Activated CD4-positive, alpha-beta T cell treated with anti-CD3 and anti-CD28 coated beads, Interleukin-2, amount 10 ng/mL, durations not matched to agents 7 days and 5 days (primary cell): ENCODE measurements around the gene ANK2. TPM values are rescaled to one million over a fixed set of nuclear protein-coding genes. Genes with fewer than 3 reads are reported as not detected.
"Not testable (repeated sequence)": the region's sequence is repeated elsewhere in the genome, so short reads cannot be mapped to it uniquely, and the experiment has no call there.

ENCODE experiments used
- CTCF ChIA-PET: fragments of 350-600 bp; sonication (Branson Sonifier 250); formaldehyde crosslinking; loops from one replicate; lab custom pipeline; 2021; ENCODE audit warnings: antibody characterized with exemption; lab: Charles Lee
- POLR2A ChIA-PET: fragments of 350-600 bp; sonication (Branson Sonifier 250); formaldehyde crosslinking; loops from one replicate; lab custom pipeline; 2021; ENCODE audit warnings: antibody characterized with exemption; lab: Charles Lee
- DNase-seq: peaks from one replicate; pipeline ENCODE4 v3.0.0-alpha.2; 2020
- H3K27ac Mint-ChIP-seq: one replicate; pipeline ENCODE4 v1.8.0; 2021; ENCODE audit warnings: mild to moderate bottlenecking, moderate library complexity, mixed read lengths
- H3K27me3 Mint-ChIP-seq: one replicate; pipeline ENCODE4 v1.8.0; 2021; ENCODE audit warnings: mixed read lengths
- H3K36me3 Mint-ChIP-seq: one replicate; pipeline ENCODE4 v1.8.0; 2021; ENCODE audit warnings: low read depth, mixed read lengths
- H3K4me1 Mint-ChIP-seq: one replicate; pipeline ENCODE4 v1.8.0; 2021; ENCODE audit warnings: mixed read lengths
- H3K4me3 Mint-ChIP-seq: one replicate; pipeline ENCODE4 v1.8.0; 2021; ENCODE audit warnings: mild to moderate bottlenecking, moderate library complexity, mixed read lengths
- H3K9me3 Mint-ChIP-seq: one replicate; pipeline ENCODE4 v1.8.0; 2021; ENCODE audit warnings: mixed read lengths
- total RNA-seq, 2 experiments: library from RNA; stranded (reverse); gene quantifications; one replicate each; pipeline ENCODE4 v1.2.3, GENCODE V29; 2021

Gene ANK2
- total RNA-seq, 2 experiments from 2014 or later, result 0.42 to 0.67 TPM

DNA sequence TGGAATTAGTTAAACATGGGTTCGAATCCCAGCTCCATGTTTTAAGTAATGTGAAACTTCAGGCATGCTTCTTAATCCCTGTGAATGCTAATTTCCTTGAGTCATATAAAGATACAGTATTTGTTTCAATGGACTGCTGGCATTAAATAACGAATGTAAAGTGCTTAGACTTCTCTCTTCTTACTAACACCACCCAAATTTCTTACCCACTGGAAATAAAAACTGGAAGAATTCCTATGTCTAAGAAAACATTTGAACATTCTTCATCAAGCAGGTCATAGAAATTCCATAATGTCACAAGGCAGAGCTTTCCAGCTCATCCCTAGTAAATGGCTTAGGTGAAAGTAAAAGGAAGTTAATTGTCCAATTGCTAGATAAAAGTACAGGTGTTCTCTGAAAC lies 172.5 kb downstream of the ANK2 start:
- Mint-ChIP-seq H3K9me3 (no peaks in the 10 kb centered on the region), H3K4me3 (no peak overlapping the region), H3K36me3 (no peaks in the 10 kb centered on the region), H3K4me1 (no peaks in the 10 kb centered on the region), H3K27ac (no peak overlapping the region), H3K27me3 (no peaks in the 10 kb centered on the region)
- ChIA-PET POLR2A (no interaction called here), CTCF (interaction anchor here (0.6 kb wide), 1 partner anchor 12 kb away, joined by 3 read pairs; no protein-coding TSS in a partner anchor)
- no peak for DNase-seq

DNA sequence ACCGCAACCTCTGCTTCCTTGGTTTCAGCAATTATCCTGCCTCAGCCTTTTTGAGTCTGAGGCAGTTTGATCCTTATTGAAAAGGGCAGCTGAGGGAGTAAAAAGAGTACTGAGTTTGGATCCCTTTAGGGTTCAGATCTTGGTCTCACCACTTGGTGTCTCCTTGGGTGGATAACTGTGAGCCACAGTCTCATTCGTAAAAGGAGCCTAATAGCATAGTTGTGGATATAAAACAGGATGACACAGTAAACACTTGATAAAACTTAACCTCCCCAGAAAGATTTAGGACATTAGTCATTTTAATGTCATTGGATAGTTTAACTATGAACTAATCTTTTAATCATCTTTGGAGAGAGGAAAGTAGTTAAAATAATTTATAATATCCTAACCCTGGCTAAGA lies 173.0 kb downstream of the ANK2 start:
- DNase-seq, result no peak
- H3K36me3 Mint-ChIP-seq, result no peaks in the 10 kb centered on the region
- no peaks in the 10 kb centered on the region for H3K9me3 Mint-ChIP-seq
- no peak overlapping the region for H3K4me3 Mint-ChIP-seq
- POLR2A ChIA-PET, result no interaction called here
- CTCF ChIA-PET, result no interaction called here
- no peaks in the 10 kb centered on the region for H3K4me1 Mint-ChIP-seq
- no peak overlapping the region for H3K27ac Mint-ChIP-seq
- H3K27me3 Mint-ChIP-seq, result no peaks in the 10 kb centered on the region

DNA sequence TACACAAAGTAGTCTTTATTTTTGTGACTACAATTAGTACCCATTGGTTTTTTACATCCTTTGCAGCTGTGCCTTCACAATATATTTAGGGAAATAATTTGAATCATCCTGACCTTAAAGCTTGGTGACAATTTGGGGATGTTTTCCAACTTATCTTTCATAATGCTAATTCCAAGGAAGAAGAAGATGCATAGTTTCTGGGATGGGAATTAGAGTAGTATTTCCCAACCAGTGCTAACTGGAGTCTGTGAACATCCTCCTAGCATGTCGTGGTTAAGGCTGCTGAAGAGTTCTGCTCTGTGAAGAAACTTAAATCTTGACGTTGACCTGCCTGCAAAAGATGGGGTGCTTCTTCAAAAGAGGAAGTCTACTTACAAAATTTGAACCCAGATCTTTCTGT lies 173.5 kb downstream of the ANK2 start:
- POLR2A ChIA-PET, result no interaction called here
- Mint-ChIP-seq H3K4me1 (no peaks in the 10 kb centered on the region), H3K4me3 (no peak overlapping the region)

DNA sequence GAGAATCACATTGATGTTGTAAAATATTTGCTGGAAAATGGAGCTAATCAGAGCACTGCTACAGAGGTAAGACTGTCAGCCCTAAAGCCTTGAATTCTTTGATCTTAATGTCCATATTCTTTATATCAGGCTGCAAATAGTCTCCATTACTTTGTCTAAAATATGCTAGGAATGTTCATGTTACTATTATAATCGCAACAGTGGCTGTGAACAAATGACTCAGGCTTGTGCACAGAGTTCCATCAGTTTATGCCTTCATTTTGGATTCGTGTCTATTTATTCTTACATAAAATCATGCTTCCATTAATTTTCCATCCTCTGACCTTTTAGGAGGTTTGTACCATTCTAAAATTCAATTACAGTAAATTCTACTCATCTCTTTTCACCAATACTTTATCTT lies 182.7 kb downstream of the ANK2 start:
- H3K4me3 Mint-ChIP-seq, result no peak overlapping the region
- no peaks in the 10 kb centered on the region for H3K36me3 Mint-ChIP-seq
- H3K4me1 Mint-ChIP-seq, result no peaks in the 10 kb centered on the region
- no peaks in the 10 kb centered on the region for H3K9me3 Mint-ChIP-seq
- H3K27ac Mint-ChIP-seq, result no peak overlapping the region
- DNase-seq, result no peak
- ChIA-PET CTCF (no interaction called here), POLR2A (no interaction called here)
- H3K27me3 Mint-ChIP-seq, result no peaks in the 10 kb centered on the region

More for the DNA sequence above, 173.5 kb downstream of the ANK2 start:
- no peaks in the 10 kb centered on the region for H3K36me3 Mint-ChIP-seq
- no peak overlapping the region for H3K27ac Mint-ChIP-seq
- no peaks in the 10 kb centered on the region for H3K27me3 Mint-ChIP-seq
- no peak for DNase-seq
- CTCF ChIA-PET, result no interaction called here
- no peaks in the 10 kb centered on the region for H3K9me3 Mint-ChIP-seq

DNA sequence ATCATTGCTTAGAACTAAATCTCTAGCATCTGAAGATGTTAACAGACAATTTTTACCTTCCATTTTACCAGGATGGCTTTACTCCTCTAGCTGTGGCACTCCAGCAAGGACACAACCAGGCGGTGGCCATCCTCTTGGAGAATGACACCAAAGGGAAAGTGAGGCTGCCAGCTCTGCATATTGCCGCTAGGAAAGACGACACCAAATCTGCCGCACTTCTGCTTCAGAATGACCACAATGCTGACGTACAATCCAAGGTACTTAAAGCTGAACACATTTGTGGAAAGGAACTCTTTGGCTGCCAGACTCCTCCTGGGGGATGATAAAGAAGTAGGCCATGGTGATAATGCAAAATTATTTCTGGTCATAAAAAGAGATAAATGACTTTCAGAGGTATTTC lies 187.5 kb downstream of the ANK2 start:
- DNase-seq, result no peak
- no peak overlapping the region for H3K27ac Mint-ChIP-seq
- H3K4me3 Mint-ChIP-seq, result no peak overlapping the region
- CTCF ChIA-PET, result no interaction called here
- peaks cover 2% of the 10 kb centered on the region for H3K27me3 Mint-ChIP-seq
- H3K36me3 Mint-ChIP-seq, result no peaks in the 10 kb centered on the region
- no peaks in the 10 kb centered on the region for H3K9me3 Mint-ChIP-seq
- H3K4me1 Mint-ChIP-seq, result no peaks in the 10 kb centered on the region
- POLR2A ChIA-PET, result no interaction called here

DNA sequence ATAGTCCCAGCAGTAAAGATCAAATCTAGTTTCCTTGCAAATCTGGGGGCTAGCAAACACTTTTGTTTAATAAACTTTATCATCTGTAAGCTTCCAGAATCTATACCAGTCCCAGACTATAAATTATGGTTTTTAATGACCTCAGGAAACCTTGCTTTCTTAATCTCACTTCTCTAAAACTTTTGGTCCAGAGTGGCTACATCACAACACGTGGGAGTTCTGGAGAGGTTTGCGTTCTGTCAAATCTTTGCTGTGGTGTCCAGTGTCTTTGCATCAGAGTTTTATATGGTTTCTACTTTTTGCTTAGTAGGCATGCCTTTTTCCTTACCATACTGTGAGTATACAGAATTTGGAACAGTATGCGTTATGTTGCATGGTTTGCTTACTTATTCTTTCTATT lies 193.9 kb downstream of the ANK2 start:
- no peak overlapping the region for H3K4me3 Mint-ChIP-seq
- no peak for DNase-seq
- ChIA-PET POLR2A (no interaction called here), CTCF (no interaction called here)
- H3K27me3 Mint-ChIP-seq, result peaks cover under 1% of the 10 kb centered on the region
- H3K9me3 Mint-ChIP-seq, result no peaks in the 10 kb centered on the region
- H3K27ac Mint-ChIP-seq, result no peak overlapping the region
- no peaks in the 10 kb centered on the region for H3K36me3 Mint-ChIP-seq
- H3K4me1 Mint-ChIP-seq, result no peaks in the 10 kb centered on the region

DNA sequence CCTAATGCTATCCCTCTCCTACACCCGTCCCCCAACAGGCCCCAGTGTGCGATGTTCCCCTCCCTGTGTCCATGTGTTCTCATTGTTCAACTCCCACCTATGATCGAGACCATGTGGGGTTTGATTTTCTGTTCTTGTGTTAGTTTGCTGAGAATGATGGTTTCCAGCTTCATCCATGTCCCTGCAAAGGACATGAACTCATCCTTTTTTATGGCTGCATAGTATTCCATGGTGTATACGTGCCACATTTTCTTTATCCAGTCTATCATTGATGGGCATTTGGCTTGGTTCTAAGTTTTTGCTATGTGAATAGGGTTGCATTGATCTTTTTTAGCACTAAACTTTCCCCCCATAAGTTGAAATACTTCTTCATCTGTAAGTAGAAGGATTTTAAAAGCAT lies 195.3 kb downstream of the ANK2 start:
- H3K9me3 Mint-ChIP-seq, H3K4me1 Mint-ChIP-seq, H3K36me3 Mint-ChIP-seq, H3K27me3 Mint-ChIP-seq, H3K4me3 Mint-ChIP-seq, DNase-seq, POLR2A ChIA-PET, H3K27ac Mint-ChIP-seq, CTCF ChIA-PET: not testable (repeated sequence)

DNA sequence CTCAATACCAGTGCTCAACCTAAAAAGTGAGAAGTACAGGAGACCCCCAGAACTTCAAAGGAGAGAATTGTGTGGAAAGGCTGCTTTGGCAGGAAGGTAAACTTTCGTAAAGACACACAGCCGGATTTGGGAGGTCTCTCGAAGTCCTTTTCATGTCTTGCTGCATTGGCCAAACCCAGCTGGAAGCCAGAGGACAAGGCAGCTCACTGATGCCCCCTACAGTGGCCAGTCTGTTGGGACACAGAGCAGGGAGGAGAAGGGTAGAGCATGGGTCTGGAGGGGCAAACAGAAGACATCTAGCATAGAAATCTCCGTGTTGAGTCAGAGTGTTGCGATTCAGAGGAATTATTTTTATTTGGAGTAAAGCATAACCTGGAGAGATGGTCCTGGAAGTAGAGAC lies 198.9 kb downstream of the ANK2 start:
- Mint-ChIP-seq H3K36me3 (no peaks in the 10 kb centered on the region), H3K4me3 (no peak overlapping the region), H3K9me3 (no peaks in the 10 kb centered on the region), H3K4me1 (no peaks in the 10 kb centered on the region), H3K27ac (no peak overlapping the region), H3K27me3 (no peaks in the 10 kb centered on the region)
- no peak for DNase-seq
- POLR2A ChIA-PET, result no interaction called here
- CTCF ChIA-PET, result no interaction called here

DNA sequence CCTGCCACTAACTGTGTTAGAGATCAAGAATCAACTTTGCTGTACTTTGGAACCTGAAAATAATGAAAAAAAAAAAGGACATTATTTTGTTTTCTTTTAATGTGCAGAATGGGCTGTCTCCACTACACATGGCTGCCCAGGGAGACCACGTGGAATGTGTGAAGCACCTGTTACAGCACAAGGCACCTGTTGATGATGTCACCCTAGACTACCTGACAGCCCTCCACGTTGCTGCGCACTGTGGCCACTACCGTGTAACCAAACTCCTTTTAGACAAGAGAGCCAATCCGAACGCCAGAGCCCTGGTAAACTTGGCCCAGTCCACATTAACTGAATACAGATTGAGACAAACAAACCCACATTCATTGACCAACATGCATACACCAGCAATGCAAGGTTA lies 206.2 kb downstream of the ANK2 start:
- no peaks in the 10 kb centered on the region for H3K9me3 Mint-ChIP-seq
- H3K27me3 Mint-ChIP-seq, result no peaks in the 10 kb centered on the region
- CTCF ChIA-PET, result no interaction called here

DNA sequence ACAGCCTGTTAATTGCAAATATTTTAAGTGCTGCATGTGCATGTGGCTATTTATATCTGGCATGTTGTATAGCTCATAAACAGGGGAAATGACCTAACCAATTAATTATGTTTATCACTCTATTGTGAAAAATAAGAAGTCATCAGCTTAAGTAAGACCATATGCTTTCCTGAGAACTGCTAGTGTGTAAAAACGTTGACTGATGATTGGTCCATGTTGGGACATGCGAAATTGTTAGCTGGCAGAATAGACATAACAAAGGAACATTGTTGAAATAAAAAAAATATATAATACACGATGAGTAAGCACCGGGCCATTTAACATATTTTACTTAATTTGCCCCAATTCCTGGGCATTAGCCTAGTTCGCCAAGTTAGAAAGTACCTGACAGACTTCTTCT lies 207.5 kb downstream of the ANK2 start:
- Mint-ChIP-seq H3K27me3 (no peaks in the 10 kb centered on the region), H3K9me3 (no peaks in the 10 kb centered on the region), H3K4me1 (no peaks in the 10 kb centered on the region), H3K27ac (no peak overlapping the region), H3K36me3 (no peaks in the 10 kb centered on the region), H3K4me3 (no peak overlapping the region)
- CTCF ChIA-PET, result no interaction called here
- no peak for DNase-seq
- POLR2A ChIA-PET, result no interaction called here

More for the DNA sequence above, 206.2 kb downstream of the ANK2 start:
- H3K4me1 Mint-ChIP-seq, result no peaks in the 10 kb centered on the region
- no peak for DNase-seq
- H3K36me3 Mint-ChIP-seq, result no peaks in the 10 kb centered on the region
- H3K27ac Mint-ChIP-seq, result no peak overlapping the region
- POLR2A ChIA-PET, result no interaction called here
- H3K4me3 Mint-ChIP-seq, result no peak overlapping the region

DNA sequence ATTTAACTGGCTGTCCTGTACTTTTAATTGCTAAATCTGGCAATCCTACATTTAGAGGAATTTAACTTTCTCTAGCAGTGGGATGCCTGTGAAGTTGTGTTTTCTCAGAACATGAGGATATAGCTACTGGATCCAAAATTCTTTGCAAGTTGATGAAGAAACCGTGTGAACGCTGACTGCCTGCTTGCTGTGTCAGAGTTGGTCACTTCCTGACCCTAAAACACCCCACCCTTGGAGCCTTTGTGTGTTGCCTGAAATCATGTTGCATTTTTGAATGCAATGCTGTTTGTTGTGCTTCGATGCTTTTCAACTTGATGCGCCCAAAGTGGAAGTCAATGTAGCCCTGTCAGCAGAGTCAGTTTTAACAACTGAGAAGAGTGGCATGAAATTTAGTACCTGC lies 211.2 kb downstream of the ANK2 start:
- H3K4me3 Mint-ChIP-seq, result no peak overlapping the region
- H3K4me1 Mint-ChIP-seq, result no peaks in the 10 kb centered on the region
- H3K27me3 Mint-ChIP-seq, result no peaks in the 10 kb centered on the region
- DNase-seq, result no peak
- no peaks in the 10 kb centered on the region for H3K36me3 Mint-ChIP-seq
- ChIA-PET POLR2A (no interaction called here), CTCF (no interaction called here)
- H3K27ac Mint-ChIP-seq, result no peak overlapping the region
- no peaks in the 10 kb centered on the region for H3K9me3 Mint-ChIP-seq

DNA sequence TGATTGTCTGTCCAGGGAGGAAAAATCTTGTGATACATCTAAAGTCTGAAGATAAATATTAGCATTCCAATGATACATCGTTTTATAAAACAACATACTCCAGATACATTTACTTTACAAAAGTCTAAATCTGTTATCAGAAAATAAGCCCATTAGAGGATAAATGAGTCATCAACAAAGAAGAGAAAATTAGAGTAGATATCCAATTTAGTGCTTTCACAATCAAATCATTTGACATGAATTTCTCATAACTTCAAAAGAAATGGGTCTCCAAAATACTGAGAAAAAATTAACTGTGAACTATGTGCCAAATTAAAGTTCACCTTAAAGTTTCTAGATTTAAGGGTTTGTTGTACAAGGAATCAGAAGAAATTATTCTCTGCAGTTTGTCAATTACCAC lies 213.8 kb downstream of the ANK2 start:
- no peak overlapping the region for H3K27ac Mint-ChIP-seq
- H3K27me3 Mint-ChIP-seq, result peaks cover 3% of the 10 kb centered on the region

DNA sequence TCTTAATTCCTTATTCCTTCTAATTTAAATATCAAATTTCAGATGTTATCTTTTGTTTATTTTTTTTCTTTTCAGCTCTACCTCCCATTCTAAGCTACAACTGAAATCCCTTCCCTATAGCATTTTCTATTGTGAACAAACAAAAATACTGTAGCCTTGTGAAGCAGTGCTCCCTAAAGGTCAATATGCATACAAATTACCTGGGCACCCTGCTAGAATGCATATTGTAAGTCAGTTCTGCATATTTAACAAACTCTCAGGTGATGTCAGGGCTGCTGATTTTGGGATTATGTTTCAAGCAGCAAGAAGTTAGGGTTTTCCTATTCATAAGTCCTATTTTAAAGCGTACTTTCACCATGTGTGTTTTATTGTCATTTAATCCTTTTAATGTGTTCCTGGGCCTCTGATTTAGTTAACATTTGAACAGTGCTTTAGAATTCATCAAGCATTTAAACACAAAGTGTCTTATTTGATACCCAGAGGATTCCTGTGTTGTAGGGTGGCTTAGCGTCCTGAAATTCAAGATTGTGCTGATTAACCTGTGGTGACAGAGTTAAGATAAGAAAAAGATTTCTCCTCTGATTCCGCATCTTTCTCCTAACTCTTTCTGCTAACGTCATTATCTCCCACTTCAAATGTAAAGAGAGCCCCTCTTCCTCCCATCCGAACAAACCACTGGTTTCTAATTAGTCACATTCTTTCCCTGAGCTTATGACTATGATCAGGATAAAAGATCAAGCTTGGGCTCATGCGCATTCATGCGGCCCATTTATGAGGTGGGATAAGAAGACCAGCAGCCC lies 221.3 kb downstream of the ANK2 start:
- H3K4me1 Mint-ChIP-seq, result no peaks in the 10 kb centered on the region
- H3K36me3 Mint-ChIP-seq, result no peaks in the 10 kb centered on the region
- H3K27me3 Mint-ChIP-seq, result peaks cover 14% of the 10 kb centered on the region
- CTCF ChIA-PET, result no interaction called here
- POLR2A ChIA-PET, result no interaction called here
- H3K27ac Mint-ChIP-seq, result no peak overlapping the region
- DNase-seq, result no peak
- no peaks in the 10 kb centered on the region for H3K9me3 Mint-ChIP-seq
- no peak overlapping the region for H3K4me3 Mint-ChIP-seq

More for the DNA sequence above, 213.8 kb downstream of the ANK2 start:
- H3K4me1 Mint-ChIP-seq, result no peaks in the 10 kb centered on the region
- H3K36me3 Mint-ChIP-seq, result no peaks in the 10 kb centered on the region
- ChIA-PET POLR2A (no interaction called here), CTCF (no interaction called here)
- no peak for DNase-seq
- H3K4me3 Mint-ChIP-seq, result no peak overlapping the region
- no peaks in the 10 kb centered on the region for H3K9me3 Mint-ChIP-seq

DNA sequence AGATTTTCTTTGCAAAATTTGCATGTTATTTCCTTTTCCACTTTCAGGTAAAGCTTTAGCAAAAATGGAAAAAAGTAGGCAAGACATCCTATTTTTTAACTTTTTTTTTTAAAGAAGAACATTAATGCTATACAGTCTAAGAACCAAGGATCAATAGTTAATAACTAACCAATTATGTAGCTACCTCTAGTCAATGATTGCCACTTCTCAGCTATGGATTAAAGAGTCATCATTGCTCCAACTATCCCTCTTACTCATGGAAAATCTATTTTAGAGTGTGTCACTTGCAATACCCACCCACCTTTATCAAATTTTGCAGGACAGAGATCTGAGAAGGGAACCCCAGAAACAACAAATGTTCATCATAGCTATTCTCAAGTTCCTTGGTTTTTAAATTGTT lies 223.1 kb downstream of the ANK2 start:
- Mint-ChIP-seq H3K9me3 (no peaks in the 10 kb centered on the region), H3K36me3 (no peaks in the 10 kb centered on the region), H3K4me1 (no peaks in the 10 kb centered on the region), H3K27me3 (peaks cover 11% of the 10 kb centered on the region), H3K4me3 (no peak overlapping the region), H3K27ac (no peak overlapping the region)
- DNase-seq, result no peak
- ChIA-PET POLR2A (no interaction called here), CTCF (interaction anchor here (0.6 kb wide), 1 partner anchor 104 kb away, joined by 3 read pairs; no protein-coding TSS in a partner anchor)
